ENCODE data around the gene MYO1A.

Gene MYO1A

GRCh38 chr12:57049890-57050289, at the start of gene MYO1A:
TSS of gene MYO1A (minus strand) at chr12:57050129. CDS start at chr12:57048323, 1,806 bp downstream.
- DNase-seq, result no peak

GRCh38 chr12:57099047-57099714, 49.3 kb upstream of the MYO1A start:
- DNase-seq, result no peak

GRCh38 chr12:57098546-57098945, 48.6 kb upstream of the MYO1A start:
- no peak for DNase-seq

- no peak for DNase-seq
Observed at GRCh38 chr12:57097554-57097835, 47.6 kb upstream of the MYO1A start.

- DNase-seq, result no peak
Observed at GRCh38 chr12:57096748-57097553, 47.0 kb upstream of the MYO1A start.

GRCh38 chr12:57096099-57096572, 46.2 kb upstream of the MYO1A start:
- no peak for DNase-seq

GRCh38 chr12:57095440-57095839, 45.5 kb upstream of the MYO1A start:
- DNase-seq, result no peak

- DNase-seq, result no peak
Observed at GRCh38 chr12:57094208-57095160, 44.6 kb upstream of the MYO1A start.

GRCh38 chr12:57093415-57094207, 43.7 kb upstream of the MYO1A start:
- no peak for DNase-seq

GRCh38 chr12:57092876-57093414, 43.0 kb upstream of the MYO1A start:
- DNase-seq, result no peak

GRCh38 chr12:57092529-57092862, 42.6 kb upstream of the MYO1A start:
- DNase-seq, result no peak

GRCh38 chr12:57091638-57092528, 42.0 kb upstream of the MYO1A start:
- DNase-seq, result no peak

GRCh38 chr12:57090924-57091637, 41.2 kb upstream of the MYO1A start:
- DNase-seq, result no peak

GRCh38 chr12:57090490-57090889, 40.6 kb upstream of the MYO1A start:
- no peak for DNase-seq

- DNase-seq, result no peak
Observed at GRCh38 chr12:57089271-57090245, 39.6 kb upstream of the MYO1A start.

GRCh38 chr12:57088354-57089270, 38.7 kb upstream of the MYO1A start, which contains the start of gene NAB2:
TSS of gene NAB2 (plus strand) at chr12:57089114. CDS start at chr12:57089272, 158 bp downstream.
- peak in 1 of 2 experiments; percentile 62 for DNase-seq

- no peak for DNase-seq
Observed at GRCh38 chr12:57087691-57088353, 37.9 kb upstream of the MYO1A start.

Measured in cerebellar nuclear complex (tissue), 1 donor.